A549 (cell line): ENCODE results near the gene ANO6. TPM values are rescaled to one million over a fixed set of nuclear protein-coding genes. Genes with fewer than 3 reads are reported as not detected.
"Not testable (repeated sequence)": the region's sequence is repeated elsewhere in the genome, so short reads cannot be mapped to it uniquely, and the experiment has no call there.

Experiments
- ATAC-seq, 2 experiments: fragments of 200-7000 bp in 1 of 2; fragments of >200 bp in 1 of 2; cut with Nextera tagmentation in 1 of 2; cut with Tn5 transposase in 1 of 2; 3 replicates each; pipeline versions ENCODE4 v1.8.0 to v1.9.1; 2018 to 2020; ENCODE audit warnings: mild to moderate bottlenecking in 1 of 2, moderate library complexity in 1 of 2
- CTCF ChIA-PET: fragments of 300-600 bp; sonication (Branson Sonifier 250); formaldehyde crosslinking; extraction: SDS; loops from one replicate; lab custom pipeline; 2021; ENCODE audit warnings: antibody characterized with exemption, inconsistent platforms; lab: Yijun Ruan, JAX
- POLR2A ChIA-PET: fragments of 350-600 bp; formaldehyde crosslinking; extraction: SDS; loops from one replicate; lab custom pipeline; 2021; ENCODE audit warnings: antibody characterized with exemption, inconsistent platforms; lab: Yijun Ruan, JAX
- DNase-seq, 2 experiments: peaks; one replicate each; pipeline versions ENCODE4 v3.0.0 to v3.0.0-alpha.2; 2011 to 2016; ENCODE audit warnings: low read depth in 1 of 2, low spot score in 1 of 2
- FAIRE-seq: peaks from 2 replicates; lab custom pipeline; 2011; peaks lifted over from hg19 to GRCh38; lab: Jason Lieb, UNC
- H3K27ac ChIP-seq, 2 experiments: fragments of >200 bp; sonication (Bioruptor Twin); formaldehyde crosslinking; 3 replicates each; pipeline ENCODE4 v1.5.1; 2016 to 2017
- H3K4me1 ChIP-seq: fragments of >200 bp; sonication (Bioruptor Twin); formaldehyde crosslinking; 3 replicates; pipeline ENCODE4 v1.6.1; 2016
- H3K4me2 ChIP-seq: fragments of >200 bp; sonication (Bioruptor Twin); formaldehyde crosslinking; 3 replicates; pipeline ENCODE4 v1.6.1; 2016
- H3K4me3 ChIP-seq: fragments of >200 bp; sonication (Bioruptor Twin); formaldehyde crosslinking; 3 replicates; pipeline ENCODE4 v1.5.1; 2016
- H3K9me3 ChIP-seq: fragments of >200 bp; sonication (Bioruptor Twin); formaldehyde crosslinking; 3 replicates; pipeline ENCODE4 v1.6.1; 2016
- ATOH8 ChIP-seq: fragments of 250-450 bp; sonication (Bioruptor Pico); IDR thresholded peaks from 2 replicates; pipeline ENCODE4 v1.5.0; 2020; ENCODE audit warnings: low read depth, mild to moderate bottlenecking, moderate library complexity
- BHLHE40 ChIP-seq: IDR thresholded peaks from 2 replicates; pipeline ENCODE4 v1.6.1; 2012; ENCODE audit warnings: low read depth, low read length, inconsistent platforms
- CHD2 ChIP-seq: fragments of 150-350 bp; IDR thresholded peaks from 2 replicates; pipeline ENCODE4 v1.6.1; 2014; ENCODE audit warnings: low read length; ENCODE audit not compliant: partially characterized antibody
- CHD4 ChIP-seq: fragments of 200-600 bp; sonication (generic); IDR thresholded peaks from 2 replicates; pipeline ENCODE4 v1.6.1; 2016; ENCODE audit warnings: antibody characterized with exemption, mild to moderate bottlenecking, borderline replicate concordance
- EHF ChIP-seq: fragments of 250-450 bp; sonication (Bioruptor Pico); IDR thresholded peaks from 2 replicates; pipeline ENCODE4 v1.5.0; 2020; ENCODE audit warnings: mild to moderate bottlenecking
- EHMT2 ChIP-seq: fragments of 200-600 bp; sonication (generic); IDR thresholded peaks from 2 replicates; pipeline ENCODE4 v1.6.1; 2016; ENCODE audit warnings: antibody characterized with exemption, low read depth, mild to moderate bottlenecking, moderate library complexity
- FOSB ChIP-seq: fragments of 250-450 bp; sonication (Bioruptor Pico); IDR thresholded peaks from 2 replicates; pipeline ENCODE4 v1.5.0; 2020; ENCODE audit warnings: mild to moderate bottlenecking, moderate library complexity
- HOXA7 ChIP-seq: fragments of 250-450 bp; sonication (Bioruptor Pico); IDR thresholded peaks from 2 replicates; pipeline ENCODE4 v1.5.0; 2020; ENCODE audit warnings: mild to moderate bottlenecking, moderate library complexity
- HOXB13 ChIP-seq: fragments of 250-450 bp; sonication (Bioruptor Pico); IDR thresholded peaks from 2 replicates; pipeline ENCODE4 v1.5.0; 2020; ENCODE audit warnings: low read depth, mild to moderate bottlenecking, moderate library complexity
- KDM1A ChIP-seq: fragments of 200-600 bp; sonication (generic); IDR thresholded peaks from 2 replicates; pipeline ENCODE4 v1.6.1; 2016; ENCODE audit warnings: low read depth, mild to moderate bottlenecking
- KDM5A ChIP-seq: fragments of 200-600 bp; sonication (generic); IDR thresholded peaks from 2 replicates; pipeline ENCODE4 v1.6.1; 2016; ENCODE audit warnings: antibody characterized with exemption, mild to moderate bottlenecking
- MAFK ChIP-seq: fragments of 450-650 bp; IDR thresholded peaks from 2 replicates; pipeline ENCODE4 v1.6.1; 2014; ENCODE audit not compliant: partially characterized antibody
- NFE2L2 ChIP-seq: fragments of 150-350 bp; conservative IDR thresholded peaks from 2 replicates; pipeline ENCODE4 v1.6.1; 2014; ENCODE audit warnings: low read length
- PBX3 ChIP-seq: IDR thresholded peaks from 2 replicates; pipeline ENCODE4 v1.6.1; 2012
- POLR2AphosphoS2 ChIP-seq: conservative IDR thresholded peaks from 2 replicates; pipeline ENCODE4 v1.6.1; 2012; ENCODE audit warnings: low read length, improper control_type of control experiment, inconsistent platforms
- SREBF2 ChIP-seq: fragments of 450-650 bp; IDR thresholded peaks from 2 replicates; pipeline ENCODE4 v1.6.1; 2014; ENCODE audit warnings: mild to moderate bottlenecking, moderate library complexity
- TFCP2L1 ChIP-seq: fragments of 250-450 bp; sonication (Bioruptor Pico); IDR thresholded peaks from 2 replicates; pipeline ENCODE4 v1.5.0; 2021; ENCODE audit warnings: mild to moderate bottlenecking
- TP53 ChIP-seq: fragments of 250-450 bp; sonication (Bioruptor Pico); IDR thresholded peaks from 2 replicates; pipeline ENCODE4 v1.5.0; 2021; ENCODE audit warnings: mild to moderate bottlenecking, moderate library complexity
- WGBS: methylation state at CpG from one replicate; pipeline ENCODE4 v1.1.6; 2017; ENCODE audit errors: missing lambda C conversion rate; 5-methylcytosine and 5-hydroxymethylcytosine counted together
- polyA plus RNA-seq, 4 experiments: library from polyadenylated mRNA; depleted of rRNA in 3 of 4; stranded (reverse); fragments of >200 nt; fragmentation: RNase III in 1 of 4; extraction: RNeasy Plus Mini Kit Qiagen cat#74134 plus additional on column Dnase treatment in 1 of 4; gene quantifications; 2 replicates in 3 of 4; 3 replicates in 1 of 4; pipeline ENCODE4 v1.2.3, GENCODE V29; 2011 to 2017

ANO6 gene
- polyA plus RNA-seq, 2 of the 4 experiments (the other 2 are of a cell fraction), result 41.7 to 80.0 TPM

GRCh38 chr12:45260854-45261253 lies 45.0 kb downstream of the ANO6 start:
- 91% methylated on average over 4 of the region's 4 CpGs for WGBS
- H3K4me2 ChIP-seq, result peak overlapping the region; percentile 56; the same call in 2 of the 3 replicates
- no peak for FAIRE-seq
- peaks cover 22% of the 10 kb centered on the region for H3K4me1 ChIP-seq
- H3K4me3 ChIP-seq, result no peak overlapping the region
- peak overlapping the region in 1 of 2 experiments; percentile 77; a peak in 4 of 6 replicates for H3K27ac ChIP-seq
- CTCF ChIA-PET, result interaction anchor here (2.5 kb wide), 1 partner anchor 13 kb away, joined by 7 read pairs; no protein-coding TSS in a partner anchor
- no peak for ATAC-seq
- POLR2A ChIA-PET, result interaction anchor here (1.1 kb wide), 2 partner anchors 45 to 75 kb away, joined by 3 to 6 read pairs; partner anchors contain the start of gene ANO6
- no peak for TF ChIP-seq HOXB13 (CRISPR knock-in tag)
- TF ChIP-seq ATOH8 (CRISPR knock-in tag), result no peak
- no peaks in the 10 kb centered on the region for H3K9me3 ChIP-seq
- DNase-seq, result no peak

GRCh38 chr12:45262185-45262584 lies 46.3 kb downstream of the ANO6 start:
- H3K9me3 ChIP-seq, H3K4me3 ChIP-seq, DNase-seq, H3K4me2 ChIP-seq, ATAC-seq, FAIRE-seq, H3K27ac ChIP-seq, POLR2A ChIA-PET: not testable (repeated sequence)
- 97% methylated on average over 8 of the region's 8 CpGs for WGBS
- CTCF ChIA-PET, result interaction anchor here (1.0 kb wide), 1 partner anchor 115 kb away, joined by 3 read pairs; no protein-coding TSS in a partner anchor
- H3K4me1 ChIP-seq, result peaks cover 22% of the 10 kb centered on the region

GRCh38 chr12:45263587-45263986 lies 47.7 kb downstream of the ANO6 start:
- POLR2A ChIA-PET, result no interaction called here
- no peak overlapping the region for H3K4me2 ChIP-seq
- FAIRE-seq (no peak), ATAC-seq (no peak), DNase-seq (no peak)
- H3K27ac ChIP-seq, result no peak overlapping the region
- no peaks in the 10 kb centered on the region for H3K9me3 ChIP-seq
- TF ChIP-seq POLR2AphosphoS2 (no peak), TFCP2L1 (CRISPR knock-in tag) (no peak), TP53 (CRISPR knock-in tag) (no peak), HOXA7 (CRISPR knock-in tag) (no peak), CHD2 (no peak), FOSB (CRISPR knock-in tag) (no peak), BHLHE40 (no peak), KDM5A (no peak), MAFK (no peak), EHF (CRISPR knock-in tag) (no peak), SREBF2 (no peak), KDM1A (no peak), EHMT2 (no peak), CHD4 (no peak), PBX3 (no peak), NFE2L2 (no peak)
- no peak overlapping the region for H3K4me3 ChIP-seq
- peaks cover 31% of the 10 kb centered on the region for H3K4me1 ChIP-seq
- 91% methylated on average over 3 of the region's 3 CpGs for WGBS
- CTCF ChIA-PET, result interaction anchor here (1.1 to 1.4 kb wide), 2 partner anchors 10 to 32 kb away, joined by 3 to 4 read pairs; no protein-coding TSS in a partner anchor
